MM.1S (cell line): ENCODE results near the gene GAS2L1.

Experiments
- EZH2 ChIP-seq: fragments of 300-600 bp; sonication (generic); optimal IDR thresholded peaks from 2 replicates; pipeline ENCODE3; 2017; ENCODE audit warnings: low read depth, mild to moderate bottlenecking, antibody characterized with exemption, low read length, mixed read lengths
- TF ChIP-seq, protein P1 (sequence below): fragments of 300-600 bp; sonication (generic); IDR thresholded peaks from 2 replicates; pipeline ENCODE4 v1.5.1; 2016; ENCODE audit warnings: antibody characterized with exemption, low read length, mixed read lengths

DNA sequence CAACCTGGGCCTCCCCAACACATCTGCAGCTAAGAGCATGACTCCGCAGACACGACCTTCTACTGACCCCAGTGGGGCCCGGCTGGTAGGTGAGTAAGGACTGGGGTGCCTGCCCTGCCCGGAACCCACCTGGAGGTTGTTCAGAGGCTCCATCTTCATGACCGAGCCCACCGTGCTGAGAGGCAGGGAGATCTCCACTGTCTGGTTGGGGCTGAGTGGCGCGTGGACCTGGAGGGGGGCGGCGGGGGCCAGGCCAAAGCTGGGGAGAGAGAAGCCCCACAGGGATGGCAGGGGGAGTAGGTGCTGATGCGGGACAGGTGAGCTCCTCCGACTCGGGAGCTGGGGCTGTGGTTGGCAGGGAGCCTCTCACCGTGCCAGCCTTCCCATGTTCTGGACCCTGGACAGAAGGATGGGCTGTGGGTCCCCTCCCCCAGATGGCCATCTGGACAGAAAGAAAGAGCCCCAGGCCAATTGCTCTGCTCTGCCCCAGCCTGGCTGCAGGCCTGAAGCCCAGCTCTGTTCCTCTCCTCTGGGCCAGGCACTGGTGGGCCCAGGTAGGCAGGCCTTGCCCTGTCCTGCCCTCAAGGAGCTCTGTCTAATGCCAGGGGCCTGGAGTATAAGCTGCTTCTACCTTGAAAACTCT, 25.3 kb downstream of the GAS2L1 start:
- TF ChIP-seq, protein P1, sequence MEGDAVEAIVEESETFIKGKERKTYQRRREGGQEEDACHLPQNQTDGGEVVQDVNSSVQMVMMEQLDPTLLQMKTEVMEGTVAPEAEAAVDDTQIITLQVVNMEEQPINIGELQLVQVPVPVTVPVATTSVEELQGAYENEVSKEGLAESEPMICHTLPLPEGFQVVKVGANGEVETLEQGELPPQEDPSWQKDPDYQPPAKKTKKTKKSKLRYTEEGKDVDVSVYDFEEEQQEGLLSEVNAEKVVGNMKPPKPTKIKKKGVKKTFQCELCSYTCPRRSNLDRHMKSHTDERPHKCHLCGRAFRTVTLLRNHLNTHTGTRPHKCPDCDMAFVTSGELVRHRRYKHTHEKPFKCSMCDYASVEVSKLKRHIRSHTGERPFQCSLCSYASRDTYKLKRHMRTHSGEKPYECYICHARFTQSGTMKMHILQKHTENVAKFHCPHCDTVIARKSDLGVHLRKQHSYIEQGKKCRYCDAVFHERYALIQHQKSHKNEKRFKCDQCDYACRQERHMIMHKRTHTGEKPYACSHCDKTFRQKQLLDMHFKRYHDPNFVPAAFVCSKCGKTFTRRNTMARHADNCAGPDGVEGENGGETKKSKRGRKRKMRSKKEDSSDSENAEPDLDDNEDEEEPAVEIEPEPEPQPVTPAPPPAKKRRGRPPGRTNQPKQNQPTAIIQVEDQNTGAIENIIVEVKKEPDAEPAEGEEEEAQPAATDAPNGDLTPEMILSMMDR: no peak
- TF ChIP-seq EZH2: no peak
